SHP77 treated with DMSO at 0.1 percent for 48 hours (cell line): ENCODE measurements around the gene NAPSA.

Experiments
- DNase-seq: peaks from one replicate; lab custom pipeline; 2025; lab: John Stamatoyannopoulos, UW

Gene NAPSA

GRCh38 chr19:50314724-50315708 is 50.4 kb downstream of the NAPSA start:
- no peak for DNase-seq

- DNase-seq: no peak
These were observed 51.5 kb downstream of the NAPSA start for GRCh38 chr19:50313812-50314536.

- DNase-seq: no peak
These were observed 52.2 kb downstream of the NAPSA start for GRCh38 chr19:50312967-50313811.

GRCh38 chr19:50311723-50312635 is 53.5 kb downstream of the NAPSA start:
- DNase-seq: peak; percentile 18

- no peak for DNase-seq
These were observed 54.5 kb downstream of the NAPSA start for GRCh38 chr19:50310759-50311465.

GRCh38 chr19:50309396-50310125 is 55.9 kb downstream of the NAPSA start:
- DNase-seq: no peak

- no peak for DNase-seq
These were observed 56.4 kb downstream of the NAPSA start for GRCh38 chr19:50308991-50309390.
